ENCODE results near the gene SMYD5.

Gene SMYD5

DNA sequence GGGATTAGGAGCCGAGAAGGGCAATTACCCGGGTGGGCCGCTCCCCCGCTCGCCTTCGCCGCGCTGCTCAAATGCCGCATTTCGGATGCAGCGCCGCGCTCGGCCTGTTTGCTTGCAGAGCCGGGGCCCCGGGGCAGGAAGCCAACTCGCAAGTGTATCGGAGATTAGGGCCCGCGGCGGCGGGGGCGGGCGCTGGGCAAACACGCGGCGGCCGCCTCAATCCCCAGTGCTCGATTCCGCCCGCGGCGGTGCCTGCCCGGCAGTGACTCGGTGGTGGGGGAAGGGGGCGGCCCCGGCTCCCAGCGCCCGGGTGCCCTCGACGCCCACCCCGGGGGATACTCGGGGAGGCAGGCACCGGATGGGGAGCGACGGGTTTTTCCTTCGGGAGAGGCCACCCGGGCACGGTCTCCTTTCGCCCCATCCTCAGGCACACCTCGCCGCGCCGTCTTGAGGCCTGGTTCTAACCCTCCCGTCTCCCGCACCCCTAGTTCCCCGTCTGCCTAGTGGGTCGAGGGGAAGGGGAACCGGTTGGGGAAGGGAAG is 38.3 kb upstream of the SMYD5 start:
- TF ChIP-seq CTCF (IDR thresholded peaks at IDR 0.05; ENCODE audit: insufficient read depth, low read depth, low read length, missing control alignments), result no peak
- peak; percentile 57 for DNase-seq (ENCODE audit: low read depth)
- H3K4me3 ChIP-seq (ENCODE audit: low read depth, low read length), result no peak overlapping the region; the same call in none of the 2 replicates

DNA sequence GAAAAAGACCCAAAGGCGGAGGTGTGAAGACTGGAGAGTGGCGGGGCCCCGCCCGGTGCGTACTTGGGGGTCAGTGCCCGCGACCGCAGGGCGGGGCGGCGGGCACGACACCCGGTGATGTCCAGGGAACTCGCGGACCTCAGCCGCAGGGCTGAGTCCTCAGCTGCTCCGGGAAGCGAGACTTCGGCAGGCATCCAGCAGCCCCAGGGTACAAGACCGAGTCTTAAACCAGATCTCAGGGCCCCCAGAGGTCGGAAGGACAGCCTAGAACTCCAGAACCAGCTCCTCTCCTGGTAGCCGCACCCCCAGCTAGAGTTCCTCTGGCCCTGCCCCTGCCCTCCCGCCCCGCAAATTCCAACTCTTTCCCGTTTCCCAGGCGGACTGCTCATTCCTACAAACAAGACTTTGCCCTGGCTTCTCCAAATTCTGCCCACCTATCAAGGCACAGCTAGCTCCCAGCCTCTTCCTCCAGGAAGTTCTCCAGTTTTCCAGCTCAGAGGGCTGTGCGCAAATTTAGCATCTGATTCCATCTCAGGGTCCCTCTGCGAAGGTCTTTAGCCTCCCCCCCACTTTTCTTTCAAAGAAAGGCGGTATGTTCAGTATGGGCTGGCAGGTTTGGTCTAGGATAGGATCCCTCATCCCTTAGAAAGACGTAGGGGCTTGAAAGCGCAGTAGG is 37.7 kb upstream of the SMYD5 start:
- no peak overlapping the region; the same call in 1 of the 2 replicates for H3K4me3 ChIP-seq (ENCODE audit: low read depth, low read length)
- peak; percentile 4 for TF ChIP-seq CTCF (IDR thresholded peaks at IDR 0.05; ENCODE audit: insufficient read depth, low read depth, low read length, missing control alignments)

DNA sequence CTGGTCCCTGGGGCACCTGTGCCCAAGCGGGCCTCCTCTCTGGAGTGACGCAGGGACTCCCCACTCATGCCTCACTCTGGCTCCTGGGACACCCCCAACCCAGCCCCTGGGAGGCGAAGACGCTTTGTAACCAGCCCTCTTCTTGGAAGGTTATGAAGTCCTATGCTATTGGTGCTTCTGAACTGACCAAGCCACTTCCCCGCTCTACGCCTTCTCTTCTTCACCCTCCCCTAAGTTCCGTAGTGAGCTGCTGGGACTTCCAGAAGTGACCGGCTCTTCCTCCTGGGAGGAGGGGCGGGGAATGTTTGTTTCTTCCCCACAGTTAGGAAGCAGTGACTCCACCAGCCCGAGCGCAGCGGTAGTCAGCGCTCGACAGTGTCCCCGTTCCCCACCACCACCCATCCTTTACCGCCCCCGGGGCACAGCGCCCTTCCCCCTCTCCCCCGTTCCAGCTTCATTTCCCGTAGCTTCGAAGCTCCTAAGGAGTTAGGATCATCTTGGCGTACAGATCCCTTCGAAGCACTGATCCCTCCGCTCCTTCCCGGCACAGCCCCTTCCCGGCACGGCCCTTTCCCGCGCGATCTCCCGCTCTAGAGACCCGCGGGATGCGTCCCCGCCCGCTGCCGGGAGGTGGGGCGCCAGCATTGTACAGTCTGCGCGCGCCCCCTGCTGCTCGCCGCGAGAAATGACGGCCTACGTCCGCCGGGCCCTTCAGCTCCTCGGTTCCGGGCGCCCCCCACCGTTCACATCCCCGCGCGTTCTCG is 37.0 kb upstream of the SMYD5 start:
- peak; percentile 96 for TF ChIP-seq CTCF (IDR thresholded peaks at IDR 0.05; ENCODE audit: insufficient read depth, low read depth, low read length, missing control alignments)
- peak overlapping the region; percentile 63 for H3K4me3 ChIP-seq (ENCODE audit: low read depth, low read length)
- DNase-seq (ENCODE audit: low read depth), result peak; percentile 86

More for the DNA sequence above, 37.7 kb upstream of the SMYD5 start:
- peak; percentile 35 for DNase-seq (ENCODE audit: low read depth)

DNA sequence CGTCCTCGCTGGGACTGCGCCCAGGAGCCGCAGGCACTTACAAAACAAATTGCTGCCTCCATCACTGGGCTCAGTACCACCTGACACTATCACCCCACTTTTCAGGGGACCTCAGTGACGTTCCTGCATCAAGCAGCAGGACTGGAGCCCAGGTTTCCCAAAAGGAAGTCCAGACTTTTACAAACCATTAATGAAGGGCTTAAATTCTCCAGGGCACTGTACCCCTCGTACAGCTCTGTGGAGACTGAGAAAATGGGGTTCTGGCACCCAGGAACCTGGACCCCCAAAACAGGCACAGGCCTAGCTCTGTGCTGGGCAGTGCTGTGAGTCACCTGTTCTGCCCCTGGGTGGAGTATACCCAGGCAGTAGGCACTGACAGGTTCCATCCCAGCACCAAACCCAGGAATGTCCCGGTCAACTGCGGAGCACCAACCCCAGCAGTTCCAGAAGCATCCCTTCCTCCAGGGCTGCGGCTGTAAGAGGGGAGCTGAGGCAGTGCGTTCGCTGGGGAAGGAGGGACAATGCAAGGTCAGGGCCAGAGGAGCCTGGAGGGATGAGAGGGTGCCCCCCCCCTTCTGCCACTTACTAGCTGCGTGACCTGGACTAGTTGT is 36.3 kb upstream of the SMYD5 start:
- no peak for TF ChIP-seq CTCF (IDR thresholded peaks at IDR 0.05; ENCODE audit: insufficient read depth, low read depth, low read length, missing control alignments)
- no peak for DNase-seq (ENCODE audit: low read depth)
- no peak overlapping the region; the same call in 1 of the 2 replicates for H3K4me3 ChIP-seq (ENCODE audit: low read depth, low read length)

GRCh38 chr2:73185965-73186364 is 28.1 kb upstream of the SMYD5 start:
- no peak for DNase-seq (ENCODE audit: low read depth)
- TF ChIP-seq CTCF (IDR thresholded peaks at IDR 0.05; ENCODE audit: insufficient read depth, low read depth, low read length, missing control alignments), result no peak
- H3K4me3 ChIP-seq (ENCODE audit: low read depth, low read length), result no peak overlapping the region

GRCh38 chr2:73187549-73187948 is 26.5 kb upstream of the SMYD5 start:
- H3K4me3 ChIP-seq (ENCODE audit: low read depth, low read length), result no peak overlapping the region
- no peak for DNase-seq (ENCODE audit: low read depth)
- no peak for TF ChIP-seq CTCF (IDR thresholded peaks at IDR 0.05; ENCODE audit: insufficient read depth, low read depth, low read length, missing control alignments)

All from GM12865 (cell line).